ENCODE results near the gene MYLK.
"Not testable (repeated sequence)": the region's sequence is repeated elsewhere in the genome, so short reads cannot be mapped to it uniquely, and the experiment has no call there.

Gene MYLK

GRCh38 chr3:123740391-123740822 lies 143.7 kb downstream of the MYLK start:
- in situ Hi-C loops (cut with MboI; ENCODE audit: low pct_unique_long_range_greater_than_20kb, low sequenced_read_pairs), result no loop called here
- DNase-seq, result no peak

DNA sequence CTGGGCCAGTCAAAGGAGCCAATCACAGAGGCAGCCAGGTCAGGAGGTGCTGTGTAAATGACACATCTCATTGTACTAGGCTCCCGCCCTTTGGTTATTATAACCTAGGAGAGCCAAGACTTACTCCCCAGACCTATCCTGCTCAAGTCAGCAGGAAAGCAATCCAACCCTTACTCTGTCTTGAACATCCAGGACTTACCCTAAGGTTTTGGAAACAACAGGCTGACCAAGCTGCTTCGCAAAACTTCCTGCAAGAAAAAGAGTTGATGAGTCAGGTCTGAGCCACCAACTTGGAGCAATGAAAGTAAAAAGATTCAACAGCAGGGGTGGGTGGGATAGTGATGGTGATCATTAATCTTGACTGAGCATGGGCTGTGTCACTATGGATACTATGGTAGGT lies 144.4 kb downstream of the MYLK start:
- DNase-seq, result no peak
- in situ Hi-C loops (cut with MboI; ENCODE audit: low pct_unique_long_range_greater_than_20kb, low sequenced_read_pairs), result no loop called here

- DNase-seq, result no peak
- in situ Hi-C loops (cut with MboI; ENCODE audit: low pct_unique_long_range_greater_than_20kb, low sequenced_read_pairs), result no loop called here
These were observed 145.0 kb downstream of the MYLK start for GRCh38 chr3:123739106-123739505.

DNA sequence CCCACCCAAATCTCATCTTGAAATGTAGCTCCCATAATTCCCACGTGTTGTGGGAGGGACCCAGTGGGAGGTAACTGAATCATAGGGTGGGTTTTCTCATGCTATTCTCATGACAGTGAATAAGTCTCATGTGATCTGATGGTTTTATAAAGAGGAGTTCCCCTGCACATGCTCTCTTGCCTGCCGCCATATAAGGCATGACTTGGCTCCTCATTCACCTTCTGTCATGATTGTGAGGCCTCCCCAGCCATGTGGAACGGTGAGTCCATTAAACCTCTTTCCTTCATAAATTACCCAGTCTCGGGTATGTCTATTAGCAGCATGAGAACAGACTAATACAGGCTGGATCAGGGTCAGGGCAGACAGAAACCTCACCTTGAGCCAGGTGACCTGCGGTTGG lies 145.6 kb downstream of the MYLK start:
- DNase-seq; in situ Hi-C loops (cut with MboI; ENCODE audit: low pct_unique_long_range_greater_than_20kb, low sequenced_read_pairs): not testable (repeated sequence)

DNA sequence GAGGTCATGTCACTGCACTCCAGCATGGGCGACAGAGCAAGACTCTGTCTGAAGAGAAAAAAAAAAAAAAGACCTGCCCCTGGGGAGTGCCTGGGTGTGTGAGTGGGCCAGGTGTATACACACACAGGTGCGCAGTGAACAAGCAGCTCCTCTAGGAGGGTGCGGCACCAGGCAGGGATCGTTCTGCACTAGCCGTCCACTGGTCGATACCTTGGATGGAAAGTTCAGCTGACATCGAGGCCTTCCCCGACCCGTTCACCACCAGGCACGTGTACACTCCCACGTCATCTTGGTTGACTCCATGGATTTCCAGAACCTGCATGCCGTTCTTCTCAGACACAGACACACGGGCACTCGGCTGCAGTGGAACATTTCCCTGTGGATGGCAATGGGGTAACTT lies 147.0 kb downstream of the MYLK start:
- in situ Hi-C loops (cut with MboI; ENCODE audit: low pct_unique_long_range_greater_than_20kb, low sequenced_read_pairs), result no loop called here
- no peak for DNase-seq

DNA sequence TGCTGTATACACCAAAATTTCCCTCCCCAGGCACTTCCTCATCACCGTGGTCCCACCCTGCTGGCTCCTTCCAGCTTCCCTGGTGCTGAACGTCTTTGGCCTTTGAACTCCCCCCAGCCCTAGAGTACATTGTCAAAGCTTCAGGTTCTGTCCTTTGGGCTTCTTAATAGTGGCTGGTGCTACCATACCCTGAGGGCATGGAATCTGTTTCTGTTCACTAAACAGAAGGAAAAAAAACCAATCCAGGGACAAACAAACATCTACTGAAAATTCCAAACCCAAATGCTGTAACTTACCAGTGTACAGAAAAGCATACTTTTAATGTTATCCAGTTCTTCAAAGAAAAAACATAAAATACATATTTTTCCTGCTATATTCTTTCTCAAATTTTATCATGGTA lies 148.7 kb downstream of the MYLK start:
- DNase-seq, result no peak
- in situ Hi-C loops (cut with MboI; ENCODE audit: low pct_unique_long_range_greater_than_20kb, low sequenced_read_pairs), result no loop called here

DNA sequence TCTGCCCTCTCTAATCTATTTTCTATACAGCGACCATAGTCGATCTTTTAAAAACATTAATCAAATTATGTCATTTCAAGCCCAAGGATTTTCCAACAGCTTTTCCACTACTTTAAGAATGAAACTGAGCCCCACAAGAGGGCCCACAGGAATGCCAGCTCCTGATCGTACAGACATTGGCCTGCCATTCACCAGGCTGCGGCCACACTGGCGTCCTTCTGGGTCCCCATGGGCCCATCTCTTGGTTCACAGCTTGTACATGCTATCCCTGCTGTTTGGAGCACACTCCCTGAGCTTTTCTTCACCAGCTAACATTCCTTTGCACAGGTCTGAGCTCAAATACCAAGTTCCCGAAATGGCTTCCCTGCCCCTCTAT lies 149.6 kb downstream of the MYLK start:
- no peak for DNase-seq
- in situ Hi-C loops (cut with MboI; ENCODE audit: low pct_unique_long_range_greater_than_20kb, low sequenced_read_pairs), result no loop called here

DNA sequence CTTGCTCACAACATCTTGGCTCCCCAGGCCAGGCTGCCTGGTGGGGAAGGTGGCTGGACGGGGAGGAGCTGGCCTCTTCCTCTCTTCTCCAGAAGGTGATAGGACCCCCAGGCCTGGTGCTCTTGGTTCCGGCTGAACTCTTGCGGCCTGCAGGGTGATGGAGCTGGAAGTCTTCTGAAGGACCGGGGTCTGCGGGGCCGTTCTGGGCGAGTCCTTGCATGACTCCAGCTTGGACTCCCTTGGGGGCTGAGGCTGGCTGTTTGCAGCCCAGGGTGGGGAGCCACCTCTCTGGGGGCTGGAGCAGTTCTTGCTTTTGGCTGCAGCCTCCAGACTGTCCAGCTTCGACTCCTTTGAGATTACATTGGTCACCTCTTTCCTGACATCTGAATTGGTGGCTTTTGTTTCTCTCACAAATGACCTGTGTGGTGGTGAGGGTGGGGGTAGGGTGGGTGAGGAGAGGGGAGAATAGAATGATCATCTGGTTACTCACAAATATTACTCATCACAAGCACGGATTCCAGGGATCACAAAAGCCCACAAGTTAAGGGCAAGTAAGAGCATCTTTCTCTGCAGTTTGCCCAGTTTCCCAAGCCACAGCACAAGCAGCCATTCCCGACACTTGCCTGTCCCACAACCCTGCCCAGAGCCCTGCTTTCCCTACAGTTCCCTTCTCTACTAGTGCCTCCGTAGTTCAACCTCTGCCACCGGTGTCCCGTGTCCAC lies 150.2 kb downstream of the MYLK start:
- DNase-seq, result no peak
- in situ Hi-C loops (cut with MboI; ENCODE audit: low pct_unique_long_range_greater_than_20kb, low sequenced_read_pairs), result no loop called here

DNA sequence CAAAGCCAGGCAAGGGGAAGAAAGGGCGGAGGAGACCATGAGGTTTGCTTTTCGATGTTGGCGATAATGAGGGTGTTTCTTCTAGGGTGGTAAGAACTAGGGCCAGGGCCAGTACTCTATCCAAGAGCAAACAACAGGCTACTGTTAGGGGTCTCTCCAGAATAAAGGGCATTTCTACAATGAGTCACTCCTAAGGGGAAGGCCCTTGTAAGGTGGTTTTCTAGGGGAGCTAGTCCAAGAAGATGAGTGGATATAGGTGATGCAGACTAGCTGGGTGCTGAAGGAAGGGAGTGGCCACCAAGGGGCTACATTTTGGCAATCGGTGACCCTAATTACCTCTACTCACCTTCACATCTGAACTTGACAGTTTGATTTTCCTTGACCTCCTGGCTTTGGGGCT lies 150.8 kb downstream of the MYLK start:
- in situ Hi-C loops (cut with MboI; ENCODE audit: low pct_unique_long_range_greater_than_20kb, low sequenced_read_pairs), result no loop called here
- no peak for DNase-seq

DNA sequence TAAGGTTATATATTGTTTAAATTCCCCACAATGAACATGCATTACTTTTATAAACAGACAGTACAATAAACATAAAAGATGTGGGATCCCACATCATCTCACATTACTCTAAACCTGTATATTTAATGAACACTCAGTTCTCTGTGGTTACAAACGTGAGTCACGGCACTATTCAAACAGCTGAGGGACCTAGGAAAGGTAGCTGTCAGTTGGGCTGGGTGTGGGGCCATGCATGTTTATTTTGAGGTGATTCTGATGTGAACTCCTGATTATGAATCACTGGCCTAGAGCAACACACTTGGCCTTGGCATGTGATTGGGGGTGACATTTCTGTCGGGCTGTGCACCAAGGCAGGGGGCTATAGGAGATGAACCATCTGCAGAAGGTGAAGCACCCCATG lies 151.7 kb downstream of the MYLK start:
- DNase-seq, result no peak
- in situ Hi-C loops (cut with MboI; ENCODE audit: low pct_unique_long_range_greater_than_20kb, low sequenced_read_pairs), result no loop called here

DNA sequence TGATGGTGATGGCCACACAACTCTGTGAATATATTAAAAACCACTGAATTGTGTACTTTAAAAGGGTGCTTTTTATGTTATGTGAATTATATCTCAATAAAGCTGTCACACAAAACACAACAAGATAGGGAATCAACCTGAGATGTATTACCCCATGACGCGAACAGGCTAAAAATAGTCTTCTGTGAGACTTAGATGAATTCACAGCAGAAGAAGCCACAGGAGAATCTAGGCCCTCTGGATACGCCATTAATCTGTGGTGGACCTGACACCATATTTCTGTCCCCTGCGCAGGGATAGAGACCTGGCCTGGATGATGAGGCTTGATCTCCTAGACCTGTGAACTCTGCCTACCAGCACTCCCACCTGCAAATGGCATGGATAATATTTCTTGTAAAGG lies 153.3 kb downstream of the MYLK start:
- in situ Hi-C loops (cut with MboI; ENCODE audit: low pct_unique_long_range_greater_than_20kb, low sequenced_read_pairs), result no loop called here
- DNase-seq, result no peak

DNA sequence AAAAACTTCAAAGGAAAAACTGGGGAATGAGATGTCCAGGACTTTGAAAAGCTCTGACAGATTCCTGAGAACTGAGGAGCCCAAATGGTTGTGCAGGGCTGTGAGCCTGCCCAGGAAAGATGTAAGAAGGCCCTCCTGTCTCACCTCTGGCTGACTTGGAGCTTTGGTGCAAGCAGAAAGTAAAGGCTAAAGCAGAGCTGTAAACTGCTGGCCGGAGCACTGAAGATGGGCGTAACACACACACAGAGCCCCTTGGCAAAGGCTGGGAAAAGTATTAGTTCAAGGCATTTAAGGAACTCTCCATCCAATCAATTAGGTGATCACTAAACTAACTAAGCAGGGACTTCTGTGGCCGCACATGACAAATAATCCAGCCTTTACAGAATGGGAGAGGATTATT lies 155.1 kb downstream of the MYLK start:
- no peak for DNase-seq
- in situ Hi-C loops (cut with MboI; ENCODE audit: low pct_unique_long_range_greater_than_20kb, low sequenced_read_pairs), result no loop called here

- in situ Hi-C loops (cut with MboI; ENCODE audit: low pct_unique_long_range_greater_than_20kb, low sequenced_read_pairs), result no loop called here
- no peak for DNase-seq
These were observed 156.1 kb downstream of the MYLK start for GRCh38 chr3:123728014-123728413.

DNA sequence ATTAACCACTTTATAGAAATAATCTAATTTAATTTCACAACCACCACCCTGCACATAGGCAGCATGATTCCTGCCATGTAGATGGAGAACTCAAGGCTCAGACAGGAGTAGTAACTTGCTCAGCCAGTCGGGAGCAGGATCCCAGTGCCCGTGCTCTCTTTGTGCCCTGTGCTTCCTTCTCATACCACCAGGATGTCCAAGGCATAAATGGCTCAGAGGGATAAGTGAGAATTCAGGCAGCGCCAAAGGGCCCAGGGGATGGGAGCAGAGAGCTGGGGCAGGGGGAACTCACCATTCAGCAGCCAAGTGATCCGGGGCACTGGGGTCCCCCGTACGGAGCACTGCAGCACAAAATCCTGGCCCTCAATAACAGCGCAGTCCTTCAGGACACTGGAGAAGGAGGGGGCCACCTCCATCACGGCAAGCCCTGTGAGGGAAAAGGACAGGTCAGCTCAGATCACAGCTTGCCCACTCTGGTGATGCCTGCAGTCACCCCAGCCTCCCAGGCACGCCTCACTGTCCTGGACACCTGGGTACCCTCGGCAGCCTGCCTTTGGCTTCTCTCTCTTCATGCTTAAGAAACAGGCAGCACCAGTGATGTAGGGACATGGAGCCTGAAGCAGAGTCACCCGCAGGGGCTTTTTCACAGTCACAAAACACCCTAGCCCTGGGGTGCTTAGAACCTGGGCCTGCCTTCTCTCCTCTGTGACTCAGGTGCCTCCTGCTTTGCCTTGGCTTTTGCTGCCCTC lies 158.3 kb downstream of the MYLK start:
- in situ Hi-C loops (cut with MboI; ENCODE audit: low pct_unique_long_range_greater_than_20kb, low sequenced_read_pairs), result no loop called here
- DNase-seq, result no peak

- in situ Hi-C loops (cut with MboI; ENCODE audit: low pct_unique_long_range_greater_than_20kb, low sequenced_read_pairs), result no loop called here
- DNase-seq, result no peak
These were observed 159.8 kb downstream of the MYLK start for GRCh38 chr3:123724306-123724705.

DNA sequence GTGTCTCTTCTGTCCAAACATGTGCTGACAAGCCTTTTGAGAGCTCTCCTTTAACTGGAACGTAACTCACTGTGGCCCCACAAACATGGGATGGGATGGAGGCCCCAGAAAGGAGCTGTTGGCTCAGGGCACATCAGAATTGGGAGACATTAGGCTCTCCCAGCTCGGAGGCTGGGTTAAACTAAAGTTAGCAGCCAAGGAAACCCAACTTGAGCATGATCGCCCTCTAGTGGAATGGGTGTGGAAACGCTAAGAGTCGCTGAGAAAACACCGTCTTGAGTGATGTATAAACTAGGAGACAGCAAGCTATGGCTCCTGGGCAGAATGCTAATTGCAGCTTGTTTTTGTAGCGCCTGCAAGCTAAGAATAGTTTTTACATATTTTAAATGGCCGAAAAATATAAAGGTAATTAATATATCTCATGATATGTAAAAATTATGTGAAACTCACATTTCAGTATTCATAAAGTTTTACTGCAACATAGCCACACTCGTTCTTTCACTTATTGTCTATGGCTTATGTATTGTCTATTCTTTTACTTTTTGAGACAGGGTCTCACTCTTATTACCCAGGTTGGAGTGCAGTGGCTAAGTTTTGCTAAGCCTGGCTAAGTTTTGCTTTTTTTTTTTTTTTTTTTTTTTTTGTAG lies 160.5 kb downstream of the MYLK start:
- peak; percentile 89 for DNase-seq
- in situ Hi-C loops (cut with MboI; ENCODE audit: low pct_unique_long_range_greater_than_20kb, low sequenced_read_pairs), result no loop called here

GRCh38 chr3:123723070-123723469 lies 161.1 kb downstream of the MYLK start:
- DNase-seq, result no peak
- in situ Hi-C loops (cut with MboI; ENCODE audit: low pct_unique_long_range_greater_than_20kb, low sequenced_read_pairs), result no loop called here

GRCh38 chr3:123722456-123722855 lies 161.7 kb downstream of the MYLK start:
- no peak for DNase-seq
- in situ Hi-C loops (cut with MboI; ENCODE audit: low pct_unique_long_range_greater_than_20kb, low sequenced_read_pairs), result no loop called here

GRCh38 chr3:123722021-123722420 lies 162.1 kb downstream of the MYLK start:
- in situ Hi-C loops (cut with MboI; ENCODE audit: low pct_unique_long_range_greater_than_20kb, low sequenced_read_pairs), result no loop called here
- no peak for DNase-seq

GRCh38 chr3:123721095-123721689 lies 162.9 kb downstream of the MYLK start:
- in situ Hi-C loops (cut with MboI; ENCODE audit: low pct_unique_long_range_greater_than_20kb, low sequenced_read_pairs), result not testable (repeated sequence)

More at GRCh38 chr3:123721095-123721689, 162.9 kb downstream of the MYLK start:
- not testable (repeated sequence) for DNase-seq
